ENCODE results near the gene SPINK2. TPM values are rescaled to one million over a fixed set of nuclear protein-coding genes. Genes with fewer than 3 reads are reported as not detected.

SPINK2 gene
- total RNA-seq, 2 experiments from 2014 or later = 0.50 to 0.78 TPM

DNA sequence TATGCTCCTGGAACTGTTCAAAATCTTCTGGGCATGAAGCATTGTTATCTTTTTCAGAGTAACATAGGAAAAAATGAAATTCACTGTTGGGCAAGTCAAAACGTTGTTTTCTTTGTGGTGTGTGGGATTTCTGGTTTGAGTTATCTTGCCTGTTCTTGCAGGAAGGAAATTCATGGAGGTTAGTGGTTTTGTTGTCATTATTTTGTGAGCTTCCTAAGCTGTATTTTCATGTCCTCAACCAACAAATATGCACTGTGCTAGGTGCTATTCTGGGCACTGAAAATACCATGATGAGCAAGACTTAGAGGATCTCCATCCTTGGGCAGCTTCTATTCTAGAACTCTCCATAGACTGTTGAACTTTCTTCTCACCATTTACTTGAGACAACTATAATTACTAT, 16.9 kb downstream of the SPINK2 start:
- POLR2A ChIA-PET = no interaction called here
- CTCF ChIA-PET = interaction anchor here (0.6 to 1.6 kb wide), 3 partner anchors 32 to 252 kb away, joined by 3 to 5 read pairs (median 5); no protein-coding TSS in a partner anchor

DNA sequence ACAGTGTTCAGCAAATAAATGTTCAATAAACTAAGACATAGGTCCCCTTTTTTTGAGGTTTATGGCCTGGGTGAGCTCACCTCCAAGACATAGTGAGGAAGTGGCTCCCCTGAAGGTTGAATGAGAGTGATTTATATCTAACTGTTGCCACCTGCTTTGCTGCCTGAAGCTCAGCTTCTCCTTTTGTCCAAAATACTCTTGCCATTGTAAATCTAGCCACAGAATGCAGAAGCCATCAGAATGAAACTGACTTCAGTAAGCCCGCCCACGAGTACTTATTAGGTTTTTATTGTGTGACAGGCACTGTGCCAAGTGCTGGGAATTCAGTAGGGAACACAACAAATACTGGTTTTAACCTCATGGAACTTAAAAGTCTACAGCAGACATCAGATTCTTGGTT, 18.0 kb downstream of the SPINK2 start:
- CTCF ChIA-PET = interaction anchor here (1.0 to 1.6 kb wide), 3 partner anchors 26 to 228 kb away, joined by 3 to 5 read pairs (median 4); no protein-coding TSS in a partner anchor
- POLR2A ChIA-PET = no interaction called here

DNA sequence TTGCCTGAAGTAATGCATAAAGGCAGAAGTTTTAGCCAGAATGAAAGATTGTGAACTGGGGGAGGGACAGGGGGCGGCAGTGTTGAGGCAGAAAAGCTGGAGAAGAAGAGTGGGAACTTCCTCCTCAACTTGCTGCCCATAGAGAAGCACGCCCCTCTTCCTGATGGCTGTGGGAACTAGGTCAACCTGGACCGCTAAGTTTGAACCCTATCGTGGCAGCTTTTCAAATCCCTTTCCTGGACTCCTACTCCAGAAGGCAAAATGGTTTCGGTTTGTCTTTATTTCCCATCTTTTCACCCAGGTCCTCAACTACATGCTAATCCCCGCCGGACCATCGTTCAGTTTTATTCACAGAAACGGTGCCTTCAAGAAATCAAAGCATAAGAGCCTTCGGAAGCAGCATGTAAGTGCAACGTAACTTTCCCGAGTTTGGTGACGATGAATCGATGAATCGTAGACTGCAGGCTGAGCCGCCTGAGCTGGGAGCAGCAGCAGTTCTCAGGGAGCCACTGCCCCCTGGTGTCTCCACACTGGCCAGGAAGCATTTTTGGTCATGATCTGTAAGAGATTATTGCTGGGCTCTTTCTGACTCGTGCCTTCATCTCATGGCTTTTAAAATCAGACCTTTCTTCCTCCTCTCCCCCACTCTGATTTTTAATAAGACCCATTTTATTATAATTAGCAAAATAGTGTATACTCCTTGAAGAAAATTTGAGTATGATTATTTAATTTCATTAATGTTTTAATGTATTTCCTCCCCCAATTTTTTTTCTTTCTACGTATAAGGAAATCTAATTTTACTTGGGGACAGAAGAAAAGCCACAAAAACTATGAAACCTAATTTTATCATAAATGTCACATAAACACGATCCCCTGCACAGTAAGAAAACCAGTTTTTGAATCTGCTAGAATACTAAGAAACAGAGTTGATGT, 21.4 kb downstream of the SPINK2 start:
- POLR2A ChIA-PET = no interaction called here
- CTCF ChIA-PET = interaction anchor here (0.7 to 2.1 kb wide), 9 partner anchors 10 to 287 kb away, joined by 3 to 6 read pairs (median 4); no protein-coding TSS in a partner anchor

- CTCF ChIA-PET = interaction anchor here (0.6 to 2.1 kb wide), 9 partner anchors 9 to 287 kb away, joined by 3 to 6 read pairs (median 4); no protein-coding TSS in a partner anchor
- POLR2A ChIA-PET = interaction anchor here (0.5 kb wide), 1 partner anchor 478 kb away, joined by 3 read pairs; no protein-coding TSS in a partner anchor
Measured at GRCh38 chr4:56799161-56799759, 22.2 kb downstream of the SPINK2 start.

GRCh38 chr4:56796211-56796610, 25.3 kb downstream of the SPINK2 start:
- POLR2A ChIA-PET = no interaction called here
- CTCF ChIA-PET = no interaction called here

DNA sequence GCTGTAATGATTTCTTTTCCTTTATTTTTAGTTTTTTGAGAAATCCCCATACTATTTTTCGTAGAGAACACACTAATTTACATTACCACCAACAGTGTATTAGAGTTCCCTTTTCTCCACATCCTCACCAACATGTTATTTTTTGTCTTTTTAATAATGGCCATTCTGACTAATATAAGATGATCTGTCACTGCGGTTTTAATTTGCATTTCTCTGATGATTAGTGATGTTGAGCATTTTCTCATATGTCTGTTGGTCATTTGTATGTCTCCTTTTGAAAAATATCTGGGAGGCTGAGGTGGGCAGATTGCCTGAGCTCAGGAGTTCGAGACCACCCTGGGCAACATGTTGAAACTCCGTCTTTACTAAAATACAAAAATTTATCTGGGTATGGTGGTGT, 30.2 kb downstream of the SPINK2 start:
- ChIA-PET CTCF (interaction anchor here (1.0 kb wide), 1 partner anchor 127 kb away, joined by 4 read pairs; no protein-coding TSS in a partner anchor), POLR2A (no interaction called here)

- CTCF ChIA-PET = interaction anchor here (1.4 kb wide), 1 partner anchor 9 kb away, joined by 4 read pairs; no protein-coding TSS in a partner anchor
- POLR2A ChIA-PET = no interaction called here
Measured at GRCh38 chr4:56790691-56791091, 30.8 kb downstream of the SPINK2 start.

- ChIA-PET CTCF (no interaction called here), POLR2A (no interaction called here)
Measured at GRCh38 chr4:56788081-56788480, 33.4 kb downstream of the SPINK2 start.

- CTCF ChIA-PET = interaction anchor here (0.7 to 1.5 kb wide), 2 partner anchors 10 to 49 kb away, joined by 3 to 5 read pairs; no protein-coding TSS in a partner anchor
- POLR2A ChIA-PET = no interaction called here
Measured at GRCh38 chr4:56787380-56787779, 34.1 kb downstream of the SPINK2 start.

DNA sequence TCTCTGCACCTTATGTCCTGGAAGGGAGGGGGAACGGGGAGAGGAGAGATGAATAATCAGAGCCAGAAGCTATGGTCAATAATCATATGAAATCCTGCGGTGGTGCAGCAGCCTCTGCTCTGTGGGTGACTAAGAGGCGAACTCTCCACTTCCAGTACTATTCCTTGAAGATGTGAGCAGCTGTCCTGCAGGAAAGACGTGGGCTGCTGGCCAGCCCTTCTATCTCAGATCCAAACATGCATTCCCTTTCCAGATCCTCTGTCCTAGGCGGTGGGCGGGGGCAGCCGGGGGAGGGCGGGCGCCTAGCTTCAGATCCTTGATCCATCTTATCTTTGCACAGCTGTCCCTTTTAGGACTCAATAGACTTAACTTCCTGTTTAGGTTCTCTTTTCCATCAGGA, 34.5 kb downstream of the SPINK2 start:
- ChIA-PET CTCF (interaction anchor here (0.7 to 1.5 kb wide), 2 partner anchors 10 to 49 kb away, joined by 3 to 5 read pairs; no protein-coding TSS in a partner anchor), POLR2A (no interaction called here)

- POLR2A ChIA-PET = no interaction called here
- CTCF ChIA-PET = no interaction called here
Measured at GRCh38 chr4:56783986-56784385, 37.5 kb downstream of the SPINK2 start.

GRCh38 chr4:56782019-56782418, 39.5 kb downstream of the SPINK2 start:
- CTCF ChIA-PET = interaction anchor here (0.5 kb wide), 1 partner anchor 53 kb away, joined by 4 read pairs; no protein-coding TSS in a partner anchor
- POLR2A ChIA-PET = no interaction called here

GRCh38 chr4:56773346-56773745, 48.2 kb downstream of the SPINK2 start:
- CTCF ChIA-PET = interaction anchor here (0.6 kb wide), 1 partner anchor 10 kb away, joined by 3 read pairs; no protein-coding TSS in a partner anchor
- POLR2A ChIA-PET = interaction anchor here (0.5 kb wide), 1 partner anchor 53 kb away, joined by 3 read pairs; no protein-coding TSS in a partner anchor

DNA sequence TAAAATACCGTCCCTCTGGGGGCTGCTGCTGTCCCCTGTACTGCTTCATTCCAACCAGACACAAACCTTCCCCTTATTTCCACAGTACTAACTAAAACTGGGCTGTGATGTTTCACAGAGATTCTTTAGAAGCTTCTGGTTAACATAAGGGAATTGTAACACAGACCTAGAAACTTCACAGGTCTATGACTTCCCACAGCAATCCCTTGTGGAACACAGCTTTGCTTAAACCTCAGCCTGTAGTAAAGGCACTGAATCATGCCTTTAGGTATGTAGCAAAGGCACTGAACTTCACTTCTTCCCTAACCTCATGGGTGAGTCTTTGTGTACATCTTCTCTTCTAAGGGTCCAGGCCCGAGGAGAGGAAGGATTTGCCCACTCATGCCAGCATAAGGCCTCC, 49.4 kb downstream of the SPINK2 start:
- ChIA-PET CTCF (interaction anchor here (0.8 to 1.3 kb wide), 2 partner anchors 26 to 28 kb away, joined by 3 read pairs; no protein-coding TSS in a partner anchor), POLR2A (no interaction called here)

GRCh38 chr4:56768763-56769162, 52.7 kb downstream of the SPINK2 start:
- CTCF ChIA-PET = interaction anchor here (1.3 kb wide), 1 partner anchor 68 kb away, joined by 4 read pairs; no protein-coding TSS in a partner anchor
- POLR2A ChIA-PET = no interaction called here

- ChIA-PET POLR2A (no interaction called here), CTCF (interaction anchor here (1.3 kb wide), 1 partner anchor 68 kb away, joined by 4 read pairs; no protein-coding TSS in a partner anchor)
Measured at GRCh38 chr4:56768316-56768715, 53.2 kb downstream of the SPINK2 start.

DNA sequence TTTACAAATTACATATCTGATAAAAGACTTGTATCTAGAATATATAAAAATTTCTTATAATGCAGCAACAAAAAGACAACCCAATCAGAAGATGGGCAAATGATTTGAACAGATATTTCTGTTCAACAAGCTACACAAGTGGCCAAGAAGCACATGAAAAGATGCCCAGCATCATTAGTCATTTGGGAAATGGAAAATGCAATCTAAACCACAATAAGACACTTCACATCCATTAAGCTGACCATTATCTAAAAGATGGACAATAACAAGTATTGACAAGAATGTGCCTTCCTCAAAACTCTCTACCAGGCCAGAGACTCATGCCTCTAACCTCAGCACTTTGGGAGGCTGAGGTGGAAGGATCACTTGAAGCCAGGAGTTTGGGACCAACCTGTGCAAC, 53.9 kb downstream of the SPINK2 start:
- POLR2A ChIA-PET = no interaction called here
- CTCF ChIA-PET = interaction anchor here (0.6 to 1.3 kb wide), 2 partner anchors 69 to 850 kb away, joined by 3 to 4 read pairs; no protein-coding TSS in a partner anchor

GRCh38 chr4:56764775-56765174, 56.7 kb downstream of the SPINK2 start:
- ChIA-PET CTCF (no interaction called here), POLR2A (no interaction called here)

DNA sequence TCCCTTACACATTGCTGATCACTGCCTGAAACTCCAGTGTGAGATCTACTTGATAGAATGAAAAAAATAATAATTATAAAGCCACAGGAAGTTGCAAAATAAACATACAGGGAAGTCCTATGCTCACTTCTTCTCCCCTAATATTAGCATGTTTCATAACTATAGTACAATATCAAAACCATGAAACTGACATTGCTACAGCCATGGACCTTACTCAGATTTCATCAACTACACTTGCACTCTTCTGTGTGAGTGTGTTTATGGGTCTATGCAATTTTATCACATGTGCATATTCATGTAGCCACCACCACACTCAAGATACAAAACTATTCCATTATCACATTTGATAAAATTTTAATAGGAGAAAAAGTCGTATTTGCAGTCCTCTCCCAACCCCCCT, 57.3 kb downstream of the SPINK2 start:
- POLR2A ChIA-PET = no interaction called here
- CTCF ChIA-PET = no interaction called here
